GM21447 (cell line): Measurements from ENCODE around the gene NIPAL4.
A peak's percentile ranks its signal among the peaks of the same experiment; 100 is the strongest.

Experiments used
- ATAC-seq: cut with Tn5 transposase; IDR thresholded peaks from one replicate; pipeline ENCODE4 v1.9.1; 2021; ENCODE audit not compliant: unreplicated experiment

Gene NIPAL4

DNA sequence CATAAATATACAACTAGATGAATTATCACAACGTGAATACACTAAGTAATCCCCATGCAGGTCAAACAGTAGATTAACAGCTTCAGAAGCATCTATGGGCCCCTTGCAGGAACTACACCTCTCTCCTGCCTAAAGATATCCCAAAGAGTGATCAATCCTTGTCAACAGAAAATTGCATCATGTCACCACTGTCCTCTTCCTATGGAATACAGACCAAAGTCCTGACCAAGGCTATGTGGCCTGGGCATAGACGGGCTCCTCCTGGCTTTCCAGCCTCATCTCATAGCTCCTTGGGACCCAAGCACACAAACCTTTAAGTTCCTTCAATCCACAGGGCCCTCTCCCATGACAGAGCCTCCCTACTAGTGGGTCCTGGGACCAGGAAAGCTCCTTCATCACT lies 25.3 kb downstream of the NIPAL4 start:
- ATAC-seq = no peak

DNA sequence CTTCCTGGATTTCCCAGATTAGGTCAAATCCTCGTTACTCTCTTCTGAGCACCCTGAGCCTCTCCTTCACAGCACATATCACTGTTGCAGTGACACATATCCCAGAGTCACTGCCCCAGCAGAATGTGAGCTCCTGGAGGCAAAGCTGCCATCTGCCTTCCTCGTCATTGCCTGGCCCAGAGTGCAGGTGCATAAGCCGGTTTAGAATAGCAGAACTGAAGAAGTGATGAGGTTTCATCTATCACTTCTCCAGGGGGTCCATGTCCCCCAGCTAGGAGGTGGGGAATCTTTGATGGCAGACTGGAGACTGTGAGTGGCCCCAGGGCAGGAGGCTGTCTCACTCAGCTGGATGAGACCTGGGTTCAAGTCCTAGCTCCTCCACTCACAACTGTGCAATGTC lies 25.8 kb downstream of the NIPAL4 start:
- ATAC-seq = peak; percentile 32

DNA sequence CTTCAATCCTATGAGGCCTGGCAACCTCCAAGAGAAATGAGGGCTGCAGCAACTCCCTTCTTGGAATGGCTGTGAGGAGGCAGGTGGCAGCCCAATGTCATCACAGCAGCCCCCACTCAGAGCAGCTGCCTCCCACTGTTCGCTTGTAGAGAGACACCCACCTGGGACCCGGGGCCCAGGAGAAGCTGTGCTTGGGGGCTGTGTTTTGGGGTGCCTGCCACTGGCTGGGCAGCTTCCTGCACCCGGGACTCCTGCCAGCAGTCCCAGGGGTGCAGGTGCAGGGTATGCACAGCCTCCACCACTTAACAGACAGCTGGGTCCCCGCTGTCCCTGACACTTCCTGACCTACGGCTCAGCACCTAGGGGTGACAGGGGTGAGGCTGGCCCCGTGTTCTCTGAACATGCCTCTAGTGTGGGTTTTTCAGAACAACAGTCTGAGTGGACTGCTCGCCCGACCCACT lies 26.2 kb downstream of the NIPAL4 start:
- ATAC-seq = peak; percentile 53

DNA sequence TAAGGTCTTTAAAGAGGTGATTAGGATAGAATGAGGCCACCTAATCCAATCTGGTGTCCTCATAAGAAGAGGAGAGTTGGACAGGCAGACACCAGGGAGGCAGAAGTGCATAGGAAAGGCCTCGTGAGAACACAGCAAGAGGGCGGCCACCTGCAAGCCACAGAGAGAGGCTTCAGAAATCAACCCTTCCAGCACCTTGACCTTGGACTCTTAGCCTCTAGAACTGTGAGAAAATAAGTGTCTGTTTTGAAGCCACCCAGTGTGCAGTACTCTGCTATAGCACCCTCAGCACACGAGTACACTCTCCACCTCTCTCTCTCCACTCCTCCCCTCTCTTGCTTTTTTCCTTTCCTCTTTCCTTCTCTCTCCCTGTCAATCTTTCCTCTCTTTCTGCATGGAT lies 26.8 kb downstream of the NIPAL4 start:
- ATAC-seq = peak; percentile 31

GRCh38 chr5:157487358-157487757 lies 27.3 kb downstream of the NIPAL4 start:
- ATAC-seq = peak; percentile 45

DNA sequence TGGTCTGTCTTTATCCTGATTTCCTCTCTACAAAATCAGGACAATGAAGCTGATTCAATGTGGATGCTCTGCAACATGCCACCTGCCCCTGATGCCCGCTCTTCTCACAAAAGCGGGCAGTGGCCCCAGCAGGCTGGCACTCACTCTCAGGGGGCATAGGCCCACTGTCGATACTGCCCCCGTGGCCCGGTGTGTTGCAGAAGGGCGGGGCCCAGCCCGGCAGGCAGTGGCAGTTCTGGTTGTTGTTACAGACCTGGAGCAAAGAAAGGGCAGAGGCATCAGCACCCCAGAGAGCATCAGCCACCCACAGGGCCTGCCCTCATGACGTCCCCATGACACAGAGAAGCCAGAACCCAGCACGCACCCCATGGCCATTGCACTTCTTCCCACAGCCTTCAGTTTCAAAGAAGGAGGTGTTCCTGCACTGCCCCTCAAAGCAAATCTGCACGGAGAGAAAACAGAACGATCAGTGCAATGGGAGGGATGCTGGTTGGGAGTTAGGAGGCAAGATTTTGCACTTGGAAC lies 31.5 kb downstream of the NIPAL4 start:
- ATAC-seq = no peak

DNA sequence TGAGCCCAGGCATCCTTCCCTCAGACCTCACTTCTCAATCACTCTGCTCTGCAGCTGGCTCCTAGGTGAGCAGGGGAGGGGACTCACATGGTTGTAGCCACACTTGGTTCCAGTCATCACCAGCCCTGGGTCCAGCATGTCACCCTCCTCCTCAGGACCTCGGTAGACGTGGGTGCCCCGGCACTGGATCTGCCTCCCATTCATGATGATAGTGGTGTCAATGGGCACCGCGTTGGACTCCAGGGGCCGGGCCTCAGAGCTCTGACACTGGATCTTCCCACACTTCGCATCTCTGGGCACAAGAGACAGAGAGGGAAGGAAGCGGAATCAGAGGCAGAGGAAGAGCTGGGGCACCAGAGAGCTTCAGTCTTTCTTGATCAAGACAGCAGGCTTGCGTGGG lies 32.9 kb downstream of the NIPAL4 start:
- ATAC-seq = no peak

DNA sequence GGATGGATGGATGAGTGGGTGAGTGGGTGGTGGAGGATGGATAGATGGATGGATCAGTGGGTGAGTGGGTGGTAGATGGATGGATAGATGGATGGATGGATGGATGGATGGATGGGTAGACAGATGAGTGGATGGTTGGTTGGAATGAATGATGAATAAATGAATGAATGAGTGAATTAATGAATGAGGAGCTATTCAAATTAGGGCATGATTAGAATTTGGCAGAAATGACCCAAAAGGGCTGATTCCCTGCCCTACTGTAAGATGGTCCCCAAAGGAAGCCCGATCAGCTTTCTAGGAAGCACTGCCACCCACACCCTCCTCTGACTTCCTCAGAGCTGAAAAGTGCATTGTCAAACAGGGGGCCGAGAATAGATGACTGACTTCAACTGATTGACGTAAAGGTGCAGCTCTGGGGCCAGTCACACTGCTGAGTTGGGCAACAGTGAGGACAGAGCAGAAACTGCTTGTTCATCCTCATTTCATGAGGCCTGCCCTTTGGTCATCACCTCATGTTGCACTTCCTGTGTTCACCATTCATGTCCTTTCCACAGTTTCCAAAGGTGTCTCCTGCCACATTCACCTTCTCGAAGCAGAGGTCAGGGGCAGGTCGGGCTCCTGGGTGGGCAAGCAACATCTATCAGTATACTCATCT lies 34.3 kb downstream of the NIPAL4 start:
- ATAC-seq = no peak

DNA sequence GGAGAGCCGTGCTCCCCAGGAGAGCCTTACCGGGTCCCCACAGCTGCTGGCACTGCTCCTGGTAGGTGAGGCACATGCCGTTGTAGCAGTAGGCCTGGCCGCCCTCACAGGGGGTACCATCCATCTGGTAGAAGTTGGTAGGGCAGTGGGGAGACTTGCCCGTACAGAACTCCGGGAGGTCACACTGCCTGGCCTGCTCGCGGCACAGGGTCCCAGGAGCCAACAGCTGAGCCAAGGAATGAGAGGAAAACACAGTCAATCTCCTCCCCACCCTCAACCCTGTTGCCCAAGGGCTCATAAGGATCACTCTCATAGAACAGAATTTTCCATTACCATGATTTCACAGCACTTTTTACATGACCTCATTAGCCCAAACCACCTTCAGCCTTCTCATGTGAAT lies 36.9 kb downstream of the NIPAL4 start:
- ATAC-seq = no peak

DNA sequence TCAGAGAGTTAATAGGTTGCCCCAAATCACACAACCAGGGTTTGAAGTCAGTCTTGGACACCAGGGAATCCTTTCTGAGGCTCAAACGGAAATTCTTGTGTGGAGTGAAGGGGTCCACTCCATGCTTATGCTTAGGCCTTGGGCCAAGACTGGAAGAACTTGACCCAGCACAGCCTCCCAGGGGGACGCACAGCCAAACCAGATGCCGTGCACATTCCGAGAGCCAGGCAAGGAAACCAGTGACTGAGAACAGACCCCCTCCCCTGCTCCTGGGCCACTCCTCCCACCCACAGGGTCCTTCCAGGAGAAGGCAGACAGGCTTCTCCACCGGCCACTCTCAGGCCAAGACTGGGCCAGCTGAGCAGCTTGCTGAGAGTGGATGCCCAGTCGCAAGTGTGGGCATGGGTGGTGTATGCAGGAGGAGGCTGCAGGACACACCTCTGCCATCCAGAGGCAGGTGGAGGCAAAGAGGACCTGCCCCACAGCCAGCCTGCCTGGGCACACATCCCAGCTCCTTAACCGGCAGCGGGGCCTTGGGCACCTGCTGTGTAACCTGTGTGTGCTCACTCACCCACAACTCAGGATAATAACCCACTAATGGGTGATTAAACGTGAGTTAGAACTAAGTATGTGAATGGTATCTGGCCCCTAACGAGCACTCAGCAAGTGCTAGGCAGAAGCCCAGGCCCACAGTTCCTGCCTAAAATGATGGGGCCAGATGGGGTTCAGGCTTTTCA lies 38.0 kb downstream of the NIPAL4 start:
- no peak for ATAC-seq

DNA sequence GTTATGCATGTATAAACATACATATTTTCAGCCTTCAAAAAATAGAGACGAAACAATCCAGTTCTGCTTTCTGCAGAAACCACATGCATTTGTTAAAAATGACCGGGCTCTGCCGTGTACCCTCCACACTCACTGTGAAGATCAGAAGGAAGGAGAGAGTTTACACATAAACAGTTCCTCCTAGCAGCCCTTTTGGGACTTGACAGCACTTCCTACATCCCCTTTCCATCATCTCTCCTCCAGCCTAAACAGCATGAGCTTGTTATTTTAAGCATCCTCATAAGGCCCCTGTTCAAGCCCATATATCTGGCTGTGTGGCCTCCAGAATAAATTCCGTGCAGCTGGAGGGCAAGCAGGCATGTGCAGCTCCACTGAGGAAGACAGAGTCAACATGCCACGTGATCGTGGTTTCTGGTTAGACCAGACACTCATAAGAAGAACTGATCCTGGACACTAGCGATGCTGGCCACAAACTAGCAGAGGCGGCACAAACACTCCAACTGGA lies 42.2 kb downstream of the NIPAL4 start:
- ATAC-seq = peak; percentile 80

DNA sequence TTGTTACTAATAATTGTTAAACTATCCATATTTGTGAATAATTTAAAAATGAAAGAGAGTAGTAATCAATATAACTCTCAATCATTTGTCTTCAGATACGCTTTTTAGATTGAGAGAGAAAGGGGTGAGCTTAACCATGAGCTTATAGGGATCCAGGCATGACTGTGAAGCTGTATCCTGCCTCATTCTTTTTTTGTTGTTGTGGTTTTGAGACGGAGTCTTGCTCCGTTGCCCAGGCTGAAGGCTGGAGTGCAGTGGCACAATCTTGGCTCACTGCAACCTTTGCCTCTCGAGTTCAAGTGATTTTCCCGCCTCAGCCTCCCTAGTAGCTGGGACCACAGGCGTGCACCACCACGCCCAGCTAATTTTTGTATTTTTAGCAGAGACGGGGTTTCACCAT lies 44.0 kb downstream of the NIPAL4 start:
- no peak for ATAC-seq

- ATAC-seq = no peak
Observed at GRCh38 chr5:157505496-157505895, 45.5 kb downstream of the NIPAL4 start.

DNA sequence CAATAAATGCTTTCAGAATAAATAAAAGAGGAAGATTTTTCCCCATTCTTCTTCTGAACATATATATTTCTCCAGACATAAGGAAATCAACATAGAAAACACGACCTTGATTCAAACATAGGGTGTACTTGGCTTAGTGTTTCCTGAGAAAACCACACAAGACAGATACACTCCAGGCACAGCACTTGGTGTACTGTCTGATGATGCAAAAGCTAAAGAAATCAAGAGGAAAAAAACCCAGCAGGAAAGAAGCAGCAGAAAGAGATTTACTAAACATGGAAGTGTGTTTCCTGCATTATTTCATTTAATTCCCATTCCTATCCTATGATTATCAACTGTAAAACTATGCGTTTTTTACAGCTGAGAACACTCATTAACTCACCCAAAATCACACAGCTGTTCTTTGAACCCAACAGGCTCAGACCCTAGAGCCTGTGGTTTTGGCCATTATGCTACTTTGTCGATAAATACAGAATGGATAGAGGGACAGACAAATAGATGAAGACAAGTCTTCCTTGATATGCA lies 46.1 kb downstream of the NIPAL4 start:
- ATAC-seq = no peak

DNA sequence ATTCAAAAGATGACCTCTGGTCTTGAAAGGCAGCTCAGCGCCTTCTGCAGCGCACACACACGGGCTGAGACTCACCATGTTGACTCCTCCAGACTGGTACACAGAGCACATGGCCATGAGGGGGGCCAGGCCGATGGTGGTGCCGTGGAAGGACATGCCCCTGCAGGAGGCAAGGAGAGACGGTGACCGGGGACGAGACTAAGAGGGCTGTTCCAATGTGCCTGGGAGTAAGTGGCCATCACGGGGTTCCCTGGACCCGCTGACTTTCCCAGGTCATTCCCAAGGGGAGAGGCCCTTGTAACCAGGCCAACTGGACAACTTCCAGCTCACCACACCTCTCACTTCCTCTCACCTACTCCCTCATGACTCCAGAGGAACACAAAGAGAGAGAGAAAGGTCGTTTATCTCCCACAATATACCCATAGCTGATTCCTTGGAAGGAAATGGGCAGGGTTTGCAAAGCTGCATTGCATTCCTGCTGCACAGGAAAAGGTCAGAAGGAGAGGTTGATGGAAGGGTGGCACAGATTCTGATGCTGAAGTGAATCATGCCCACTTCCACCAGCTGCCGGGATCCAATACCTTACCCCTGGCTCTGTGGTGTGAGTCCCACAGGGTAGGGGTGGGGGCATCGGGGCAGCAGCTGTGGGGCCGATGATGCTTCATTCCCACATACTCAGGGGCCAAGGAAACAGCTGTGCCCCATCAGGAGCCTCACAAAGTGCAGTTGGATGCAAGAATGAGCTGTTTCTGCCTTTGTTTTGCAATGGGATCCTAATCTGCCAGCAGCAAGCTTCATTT lies 47.2 kb downstream of the NIPAL4 start:
- no peak for ATAC-seq

DNA sequence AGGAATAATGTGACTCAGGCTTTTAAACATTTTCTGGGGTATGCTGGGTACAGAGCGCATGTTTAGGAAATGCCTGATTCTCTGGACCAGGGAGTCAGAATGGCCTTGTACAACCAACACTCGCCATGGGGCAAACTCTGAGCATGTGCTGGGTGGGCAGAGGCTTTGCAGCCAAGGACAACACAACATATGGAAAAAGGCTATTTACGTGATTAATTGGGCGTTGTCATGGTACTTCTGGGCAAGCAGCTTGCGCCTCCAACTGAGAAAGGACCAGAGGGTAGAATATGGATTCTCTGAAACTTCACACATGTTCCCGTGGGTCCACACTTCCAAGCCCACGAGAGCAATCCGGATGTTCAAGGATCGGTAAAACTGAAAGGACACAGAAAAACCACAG lies 49.1 kb downstream of the NIPAL4 start:
- ATAC-seq = no peak

GRCh38 chr5:157509587-157509986 lies 49.6 kb downstream of the NIPAL4 start:
- no peak for ATAC-seq

DNA sequence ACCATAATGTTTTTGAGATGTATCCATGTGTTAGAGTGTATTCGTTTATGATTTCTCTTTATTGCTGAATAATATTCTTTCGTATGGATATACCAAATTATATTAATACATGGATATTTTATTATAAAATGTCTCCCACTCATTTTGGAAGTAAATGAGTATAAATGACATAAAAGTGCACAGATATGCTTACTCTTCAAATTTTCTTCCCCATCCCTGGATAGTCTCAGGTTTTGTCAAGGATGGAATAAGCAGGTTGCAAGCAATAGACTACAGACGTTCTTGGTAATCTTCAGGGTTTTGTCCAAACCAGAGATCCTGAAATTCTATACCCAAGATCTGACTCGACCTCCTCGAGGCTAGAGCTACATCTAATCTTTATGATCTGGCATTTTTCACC lies 50.7 kb downstream of the NIPAL4 start:
- ATAC-seq = no peak

GRCh38 chr5:157511651-157512644 lies 51.9 kb downstream of the NIPAL4 start:
- no peak for ATAC-seq

DNA sequence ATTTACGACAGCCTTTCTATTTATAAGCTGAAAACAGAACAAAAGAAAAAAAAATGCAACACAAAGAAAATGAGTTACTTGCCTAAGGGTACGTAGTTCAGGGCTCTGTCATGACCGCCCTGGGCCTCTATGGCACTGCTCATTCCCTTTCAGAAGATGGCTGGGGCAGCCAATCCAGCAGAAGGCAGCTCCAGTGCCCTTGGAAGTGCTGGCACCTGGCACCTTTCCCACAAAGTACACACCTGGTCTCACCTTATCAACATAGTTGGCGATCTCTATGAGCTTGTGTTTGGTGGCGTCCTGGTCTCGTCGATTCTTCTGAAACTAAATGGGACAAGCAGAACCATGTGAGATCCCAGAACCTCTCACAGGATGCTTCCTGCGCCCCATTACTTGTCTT lies 53.2 kb downstream of the NIPAL4 start:
- ATAC-seq = no peak
